CD14-positive monocyte (primary cell): Measurements from ENCODE around the gene HS6ST3. TPM values are rescaled to one million over a fixed set of nuclear protein-coding genes. Genes with fewer than 3 reads are reported as not detected.
A peak's percentile ranks its signal among the peaks of the same experiment; 100 is the strongest.

Experiments
- DNase-seq, 3 donors: peaks; one replicate each; pipeline ENCODE4 v3.0.0-alpha.2; 2011 to 2022
- H2AFZ ChIP-seq: 2 replicates; pipeline ENCODE4 v1.6.0; 2012; ENCODE audit warnings: mild to moderate bottlenecking, low read depth, low read length, inconsistent platforms; ENCODE audit not compliant: insufficient read depth, poor library complexity, severe bottlenecking
- H3K27ac ChIP-seq, 2 donors: 1 replicate in 1 of 2; 2 replicates in 1 of 2; pipeline ENCODE4 v1.5.1; 2012 to 2013; ENCODE audit warnings: low read length in 2 of 2, control low read depth in 1 of 2, inconsistent platforms in 1 of 2, low read depth in 1 of 2, mild to moderate bottlenecking in 1 of 2
- H3K27me3 ChIP-seq, 2 donors: one replicate each; pipeline versions ENCODE4 v1.6.0 to v1.6.1; 2011 to 2013; ENCODE audit warnings: low read length in 2 of 2; ENCODE audit not compliant: control insufficient read depth in 2 of 2, insufficient read depth in 2 of 2
- H3K36me3 ChIP-seq, 2 donors: replicated peaks in 1 of 2; 1 replicate in 1 of 2; 2 replicates in 1 of 2; pipeline versions ENCODE4 v1.5.1 to v1.6.1; 2012 to 2013; ENCODE audit warnings: low read length in 2 of 2, control low read depth in 1 of 2, inconsistent platforms in 1 of 2, mild to moderate bottlenecking in 1 of 2; ENCODE audit not compliant: insufficient read depth in 2 of 2, control insufficient read depth in 1 of 2
- H3K4me1 ChIP-seq, 2 donors: 1 replicate in 1 of 2; 2 replicates in 1 of 2; pipeline versions ENCODE4 v1.5.1 to v1.6.1; 2012 to 2013; ENCODE audit warnings: low read length in 2 of 2, control low read depth in 1 of 2, inconsistent platforms in 1 of 2, mild to moderate bottlenecking in 1 of 2, moderate library complexity in 1 of 2; ENCODE audit not compliant: insufficient read depth in 2 of 2, control insufficient read depth in 1 of 2
- H3K4me2 ChIP-seq: replicated peaks from 2 replicates; pipeline ENCODE3; 2012; ENCODE audit warnings: low read length, moderate library complexity, mild to moderate bottlenecking; ENCODE audit not compliant: poor library complexity, severe bottlenecking; ENCODE audit errors: extremely low read depth
- H3K4me3 ChIP-seq, 3 experiments: fragments of 200-600 bp in 1 of 3; sonication (generic) in 1 of 3; replicated peaks in 1 of 3; 1 replicate in 2 of 3; 2 replicates in 1 of 3; pipeline ENCODE4 v1.5.1; 2011 to 2013; ENCODE audit warnings: low read length in 3 of 3, mild to moderate bottlenecking in 3 of 3, control low read depth in 2 of 3, low read depth in 2 of 3, inconsistent platforms in 1 of 3, moderate library complexity in 1 of 3
- H3K79me2 ChIP-seq: 2 replicates; pipeline ENCODE4 v1.6.0; 2012; ENCODE audit warnings: mild to moderate bottlenecking, control low read depth, inconsistent platforms, low read length, moderate library complexity; ENCODE audit not compliant: insufficient read depth
- H3K9ac ChIP-seq: 2 replicates; pipeline ENCODE4 v1.6.0; 2017; ENCODE audit warnings: low read length, mild to moderate bottlenecking; ENCODE audit not compliant: insufficient read depth, poor library complexity, severe bottlenecking
- H3K9me3 ChIP-seq, 2 donors: replicated peaks in 1 of 2; 1 replicate in 1 of 2; 2 replicates in 1 of 2; pipeline versions ENCODE4 v1.5.1 to v1.6.1; 2012 to 2013; ENCODE audit warnings: low read length in 2 of 2, control low read depth in 1 of 2; ENCODE audit not compliant: control insufficient read depth in 1 of 2, insufficient read depth in 1 of 2
- H4K20me1 ChIP-seq: 2 replicates; pipeline ENCODE4 v1.6.0; 2012; ENCODE audit warnings: mild to moderate bottlenecking, low read length, control low read depth, moderate library complexity; ENCODE audit not compliant: insufficient read depth
- H3K27ac Mint-ChIP-seq, 7 donors: one replicate each; pipeline ENCODE4 v1.8.0; 2020; ENCODE audit warnings: mild to moderate bottlenecking in 7 of 7, mixed read lengths in 7 of 7, moderate library complexity in 6 of 7, inconsistent platforms in 2 of 7
- H3K27me3 Mint-ChIP-seq, 3 donors: one replicate each; pipeline ENCODE4 v1.8.0; 2021 to 2022; ENCODE audit warnings: low read depth in 3 of 3, mild to moderate bottlenecking in 3 of 3, mixed read lengths in 3 of 3, moderate library complexity in 3 of 3, inconsistent platforms in 1 of 3
- H3K36me3 Mint-ChIP-seq, 2 donors: one replicate each; pipeline ENCODE4 v1.8.0; 2020; ENCODE audit warnings: mixed read lengths in 2 of 2, inconsistent platforms in 1 of 2, mild to moderate bottlenecking in 1 of 2
- H3K4me1 Mint-ChIP-seq: one replicate; pipeline ENCODE4 v1.8.0; 2020; ENCODE audit warnings: mild to moderate bottlenecking, mixed read lengths
- H3K4me3 Mint-ChIP-seq, 2 donors: one replicate each; pipeline ENCODE4 v1.8.0; 2020; ENCODE audit warnings: mild to moderate bottlenecking in 2 of 2, mixed read lengths in 2 of 2, moderate library complexity in 1 of 2
- H3K9me3 Mint-ChIP-seq, 7 donors: one replicate each; pipeline ENCODE4 v1.8.0; 2020 to 2022; ENCODE audit warnings: mixed read lengths in 7 of 7, mild to moderate bottlenecking in 6 of 7, moderate library complexity in 6 of 7, inconsistent platforms in 2 of 7
- WGBS: methylation state at CpG from one replicate; pipeline ENCODE4 v1.1.5; 2013; ENCODE audit warnings: missing lambda C conversion rate; ENCODE audit not compliant: insufficient coverage; 5-methylcytosine and 5-hydroxymethylcytosine counted together
- intact Hi-C, 2 donors: fragments of 100-400 bp; cut with micrococcal nuclease; formaldehyde crosslinking; loops; one replicate each; pipeline versions ENCODE4 v1.15.0 to v1.15.1; 2023
- polyA plus RNA-seq, 3 donors: library from polyadenylated mRNA; depleted of rRNA in 1 of 3; unstranded in 2 of 3; stranded (reverse) in 1 of 3; fragments of 300-500 nt in 2 of 3; fragments of >200 nt in 1 of 3; fragmentation: Illumina TruSeq in 2 of 3; gene quantifications; 1 replicate in 2 of 3; 2 replicates in 1 of 3; pipeline ENCODE4 v1.2.3, GENCODE V29; 2012 to 2021
- TF ChIP-seq, protein P1 (sequence below): fragments of 200-600 bp; IDR thresholded peaks from one replicate; pipeline ENCODE4 v1.8.0; 2022; ENCODE audit warnings: antibody characterized with exemption, mild to moderate bottlenecking

The HS6ST3 gene
- polyA plus RNA-seq, 3 donors = not detected

DNA sequence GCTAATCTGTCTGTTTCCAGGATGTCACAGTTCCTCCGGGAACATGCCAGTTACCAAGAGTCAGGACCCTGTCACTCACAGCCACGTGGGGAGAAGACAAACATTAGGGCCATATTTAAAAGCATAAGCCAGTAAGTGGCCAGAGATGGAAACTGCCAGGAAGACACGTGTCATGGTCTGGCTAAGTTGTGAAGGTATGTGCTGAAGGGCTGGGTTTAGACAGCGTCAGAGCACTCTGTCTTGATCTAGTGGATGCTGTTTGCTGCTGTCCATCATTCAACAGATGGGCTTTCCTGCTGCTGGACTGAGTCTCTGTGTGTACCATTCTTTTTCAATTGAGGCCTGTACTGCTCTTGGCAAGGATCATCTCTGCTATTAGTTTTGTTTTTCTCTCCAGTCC, 128.6 kb downstream of the HS6ST3 start:
- Histone ChIP-seq H2AFZ (no peak overlapping the region), H3K79me2 (no peaks in the 10 kb centered on the region), H3K9me3 (no peaks in the 10 kb centered on the region), H3K27me3 (no peaks in the 10 kb centered on the region), H4K20me1 (no peaks in the 10 kb centered on the region), H3K9ac (no peak overlapping the region), H3K27ac (no peak overlapping the region), H3K4me1 (peaks cover 0 to 42% of the 10 kb centered on the region in 2 donors), H3K4me3 (no peak overlapping the region), H3K4me2 (no peak overlapping the region), H3K36me3 (no peaks in the 10 kb centered on the region)
- Mint-ChIP-seq H3K27ac (peak overlapping the region in 3 of 7 donors; percentile 2 to 33 (median 5)), H3K4me1 (peaks cover 42% of the 10 kb centered on the region), H3K27me3 (peaks cover 0 to 3% (median 0%) of the 10 kb centered on the region in 3 donors), H3K4me3 (no peak overlapping the region), H3K9me3 (peaks cover 0 to 8% (median 0%) of the 10 kb centered on the region in 7 donors), H3K36me3 (no peaks in the 10 kb centered on the region)
- TF ChIP-seq, protein P1, sequence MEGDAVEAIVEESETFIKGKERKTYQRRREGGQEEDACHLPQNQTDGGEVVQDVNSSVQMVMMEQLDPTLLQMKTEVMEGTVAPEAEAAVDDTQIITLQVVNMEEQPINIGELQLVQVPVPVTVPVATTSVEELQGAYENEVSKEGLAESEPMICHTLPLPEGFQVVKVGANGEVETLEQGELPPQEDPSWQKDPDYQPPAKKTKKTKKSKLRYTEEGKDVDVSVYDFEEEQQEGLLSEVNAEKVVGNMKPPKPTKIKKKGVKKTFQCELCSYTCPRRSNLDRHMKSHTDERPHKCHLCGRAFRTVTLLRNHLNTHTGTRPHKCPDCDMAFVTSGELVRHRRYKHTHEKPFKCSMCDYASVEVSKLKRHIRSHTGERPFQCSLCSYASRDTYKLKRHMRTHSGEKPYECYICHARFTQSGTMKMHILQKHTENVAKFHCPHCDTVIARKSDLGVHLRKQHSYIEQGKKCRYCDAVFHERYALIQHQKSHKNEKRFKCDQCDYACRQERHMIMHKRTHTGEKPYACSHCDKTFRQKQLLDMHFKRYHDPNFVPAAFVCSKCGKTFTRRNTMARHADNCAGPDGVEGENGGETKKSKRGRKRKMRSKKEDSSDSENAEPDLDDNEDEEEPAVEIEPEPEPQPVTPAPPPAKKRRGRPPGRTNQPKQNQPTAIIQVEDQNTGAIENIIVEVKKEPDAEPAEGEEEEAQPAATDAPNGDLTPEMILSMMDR = no peak
- intact Hi-C loops = no loop called here
- DNase-seq = no peak
- 85% methylated on average over 2 of the region's 4 CpGs for WGBS

DNA sequence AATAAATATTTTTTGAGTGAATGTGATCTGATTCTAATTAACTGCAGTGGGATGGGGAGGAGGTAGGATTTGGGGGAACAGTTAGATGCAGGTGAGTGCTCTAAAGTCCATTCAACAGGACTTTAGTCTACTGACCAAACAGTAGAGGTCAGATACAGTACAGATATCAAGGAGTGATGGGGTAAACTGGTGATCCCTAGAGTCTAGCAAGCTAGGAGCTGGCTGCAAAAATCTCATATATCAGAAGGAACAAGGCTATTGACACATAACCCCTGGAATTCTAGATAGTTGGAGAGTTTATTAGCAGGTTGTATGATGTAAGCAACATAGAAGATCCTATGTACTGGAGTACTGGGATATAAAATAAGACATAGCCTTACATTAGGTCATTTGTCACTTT, 131.6 kb downstream of the HS6ST3 start:
- no peaks in the 10 kb centered on the region for H3K9me3 ChIP-seq
- Mint-ChIP-seq H3K36me3 (no peaks in the 10 kb centered on the region), H3K27ac (peak overlapping the region in 5 of 7 donors; percentile 54 to 86 (median 58)), H3K4me3 (no peak overlapping the region), H3K4me1 (peaks cover 51% of the 10 kb centered on the region), H3K27me3 (peaks cover 0 to 3% (median 0%) of the 10 kb centered on the region in 3 donors), H3K9me3 (peaks cover 0 to 6% (median 0%) of the 10 kb centered on the region in 7 donors)
- no peaks in the 10 kb centered on the region for H4K20me1 ChIP-seq
- peak overlapping the region in 1 of 2 donors; percentile 52 for H3K27ac ChIP-seq
- H3K4me3 ChIP-seq = no peak overlapping the region
- H3K4me2 ChIP-seq = no peak overlapping the region
- no peaks in the 10 kb centered on the region for H3K79me2 ChIP-seq
- no peak overlapping the region for H3K9ac ChIP-seq
- peaks cover 0 to 50% of the 10 kb centered on the region in 2 donors for H3K4me1 ChIP-seq
- intact Hi-C loops = no loop called here
- no peak for DNase-seq
- no peaks in the 10 kb centered on the region for H3K36me3 ChIP-seq
- TF ChIP-seq, protein P1 = no peak
- H2AFZ ChIP-seq = no peak overlapping the region
- H3K27me3 ChIP-seq = no peaks in the 10 kb centered on the region
